Measurements from ENCODE around the gene ZNF407. TPM values are rescaled to one million over a fixed set of nuclear protein-coding genes. Genes with fewer than 3 reads are reported as not detected.

ZNF407 gene
- total RNA-seq, 2 experiments from 2014 or later, result 11.4 TPM

DNA sequence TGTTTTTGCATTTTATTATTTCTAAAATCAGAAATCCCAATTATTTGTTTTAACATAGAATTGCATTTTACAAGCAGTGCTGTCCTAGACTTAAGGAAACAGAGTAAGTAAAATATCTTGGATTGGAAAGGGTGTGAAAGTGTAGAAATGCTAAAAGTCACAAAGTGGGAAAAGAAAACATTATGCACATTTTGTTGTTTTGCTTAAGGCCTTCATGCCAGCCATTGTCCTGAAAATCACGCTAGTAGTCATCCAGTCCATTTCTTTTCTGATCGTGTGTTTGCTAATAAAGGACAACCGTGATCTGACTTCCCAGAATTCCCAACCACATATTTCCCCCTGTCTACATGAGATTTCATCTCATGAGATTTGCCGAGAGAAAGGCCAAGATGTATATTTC, 412.2 kb downstream of the ZNF407 start:
- CTCF ChIA-PET, result interaction anchor here (0.9 to 1.2 kb wide), 3 partner anchors 13 to 20 kb away, joined by 3 to 6 read pairs (median 3); no protein-coding TSS in a partner anchor
- POLR2A ChIA-PET, result no interaction called here
- no peaks in the 10 kb centered on the region for H3K27me3 Mint-ChIP-seq
- no peaks in the 10 kb centered on the region for H3K9me3 Mint-ChIP-seq (ENCODE audit: low read depth)
- ATAC-seq, result no peak
- H3K4me1 Mint-ChIP-seq, result peaks cover 3% of the 10 kb centered on the region
- H3K4me3 Mint-ChIP-seq, result no peak overlapping the region
- intact Hi-C loops (cut with DNase I, micrococcal nuclease), result no loop called here
- H3K36me3 Mint-ChIP-seq (ENCODE audit: low read depth), result peaks cover 3% of the 10 kb centered on the region
- DNase-seq, result no peak
- H3K27ac Mint-ChIP-seq, result no peak overlapping the region

GRCh38 chr18:75010278-75010677, 412.6 kb downstream of the ZNF407 start:
- H3K4me1 Mint-ChIP-seq, result peaks cover 3% of the 10 kb centered on the region
- intact Hi-C loops (cut with DNase I, micrococcal nuclease), result no loop called here
- H3K27me3 Mint-ChIP-seq, result no peaks in the 10 kb centered on the region
- ATAC-seq, result no peak
- ChIA-PET POLR2A (no interaction called here), CTCF (interaction anchor here (1.1 kb wide), 1 partner anchor 20 kb away, joined by 3 read pairs; no protein-coding TSS in a partner anchor)
- no peak overlapping the region for H3K27ac Mint-ChIP-seq
- H3K9me3 Mint-ChIP-seq (ENCODE audit: low read depth), result no peaks in the 10 kb centered on the region
- no peak for DNase-seq
- H3K4me3 Mint-ChIP-seq, result no peak overlapping the region
- peaks cover 3% of the 10 kb centered on the region for H3K36me3 Mint-ChIP-seq (ENCODE audit: low read depth)

GRCh38 chr18:75010689-75011088, 413.0 kb downstream of the ZNF407 start:
- DNase-seq (no peak), ATAC-seq (no peak)
- POLR2A ChIA-PET, result no interaction called here
- peaks cover 3% of the 10 kb centered on the region for H3K36me3 Mint-ChIP-seq (ENCODE audit: low read depth)
- no peaks in the 10 kb centered on the region for H3K9me3 Mint-ChIP-seq (ENCODE audit: low read depth)
- CTCF ChIA-PET, result interaction anchor here (1.1 kb wide), 1 partner anchor 19 kb away, joined by 3 read pairs; no protein-coding TSS in a partner anchor
- no peak overlapping the region for H3K4me3 Mint-ChIP-seq
- peaks cover 3% of the 10 kb centered on the region for H3K4me1 Mint-ChIP-seq
- intact Hi-C loops (cut with DNase I, micrococcal nuclease), result no loop called here
- no peak overlapping the region for H3K27ac Mint-ChIP-seq
- H3K27me3 Mint-ChIP-seq, result no peaks in the 10 kb centered on the region

- Mint-ChIP-seq H3K9me3 (ENCODE audit: low read depth) (no peaks in the 10 kb centered on the region), H3K27me3 (no peaks in the 10 kb centered on the region), H3K36me3 (ENCODE audit: low read depth) (no peaks in the 10 kb centered on the region), H3K4me1 (peaks cover 7% of the 10 kb centered on the region), H3K27ac (no peak overlapping the region), H3K4me3 (no peak overlapping the region)
- ChIA-PET CTCF (interaction anchor here (0.6 to 1.0 kb wide), 2 partner anchors 9 to 463 kb away, joined by 3 read pairs; no protein-coding TSS in a partner anchor), POLR2A (no interaction called here)
- no peak for DNase-seq
- ATAC-seq, result no peak
- intact Hi-C loops (cut with DNase I, micrococcal nuclease), result no loop called here
Measured at GRCh38 chr18:75016025-75016717, 418.5 kb downstream of the ZNF407 start.

DNA sequence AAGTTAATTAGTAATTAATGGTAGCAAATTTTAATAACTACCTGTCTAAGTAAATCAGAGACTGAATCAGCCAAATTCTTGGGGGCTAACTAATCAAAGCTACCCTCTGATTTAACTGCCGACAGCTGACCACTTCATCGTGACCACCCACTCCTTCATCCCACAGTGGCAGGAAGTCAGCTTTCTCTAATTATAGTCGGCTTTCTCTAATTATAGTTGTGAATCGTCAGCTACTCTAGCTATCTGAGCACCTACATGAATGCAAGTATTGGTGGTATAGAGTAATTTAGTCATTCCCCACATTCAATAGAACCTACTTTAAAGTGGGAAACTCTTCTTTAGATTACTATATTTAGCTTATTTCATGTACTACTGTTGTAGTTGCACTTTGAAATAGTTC, 425.8 kb downstream of the ZNF407 start:
- no peaks in the 10 kb centered on the region for H3K36me3 Mint-ChIP-seq (ENCODE audit: low read depth)
- H3K4me3 Mint-ChIP-seq, result no peak overlapping the region
- ChIA-PET POLR2A (no interaction called here), CTCF (interaction anchor here (0.8 kb wide), 1 partner anchor 121 kb away, joined by 3 read pairs; no protein-coding TSS in a partner anchor)
- H3K9me3 Mint-ChIP-seq (ENCODE audit: low read depth), result no peaks in the 10 kb centered on the region
- H3K27ac Mint-ChIP-seq, result no peak overlapping the region
- no peak for DNase-seq
- no peaks in the 10 kb centered on the region for H3K27me3 Mint-ChIP-seq
- peaks cover 15% of the 10 kb centered on the region for H3K4me1 Mint-ChIP-seq
- intact Hi-C loops (cut with DNase I, micrococcal nuclease), result no loop called here
- ATAC-seq, result no peak

DNA sequence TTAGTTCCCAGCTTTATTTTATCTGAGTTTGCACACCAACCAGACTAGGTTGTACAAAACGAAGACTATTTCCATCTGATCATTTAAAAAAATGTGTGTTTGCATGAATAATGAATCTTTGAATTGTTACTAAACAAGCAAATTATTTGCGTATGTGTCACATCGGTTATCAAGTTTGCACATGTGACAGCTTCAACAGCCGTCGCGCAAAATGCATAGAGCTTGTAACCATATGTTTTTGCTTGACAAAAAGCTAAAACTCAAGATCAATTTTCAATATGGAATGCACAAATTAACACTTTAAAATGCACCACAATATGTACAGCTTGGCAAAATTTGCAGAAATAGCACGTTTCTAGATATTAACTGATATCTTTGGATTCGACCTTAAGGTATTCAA, 427.2 kb downstream of the ZNF407 start:
- Mint-ChIP-seq H3K4me3 (no peak overlapping the region), H3K9me3 (ENCODE audit: low read depth) (peaks cover 10% of the 10 kb centered on the region), H3K36me3 (ENCODE audit: low read depth) (peaks cover 6% of the 10 kb centered on the region), H3K27ac (no peak overlapping the region), H3K27me3 (no peaks in the 10 kb centered on the region), H3K4me1 (peaks cover 20% of the 10 kb centered on the region)
- POLR2A ChIA-PET, result no interaction called here
- DNase-seq (no peak), ATAC-seq (no peak)
- CTCF ChIA-PET, result interaction anchor here (0.9 to 1.6 kb wide), 2 partner anchors 10 to 11 kb away, joined by 3 read pairs; no protein-coding TSS in a partner anchor
- intact Hi-C loops (cut with DNase I, micrococcal nuclease), result no loop called here

GRCh38 chr18:75025573-75025972, 427.9 kb downstream of the ZNF407 start:
- H3K9me3 Mint-ChIP-seq (ENCODE audit: low read depth), result peaks cover 10% of the 10 kb centered on the region
- CTCF ChIA-PET, result interaction anchor here (0.9 to 1.6 kb wide), 2 partner anchors 10 kb away, joined by 3 read pairs; no protein-coding TSS in a partner anchor
- no peaks in the 10 kb centered on the region for H3K27me3 Mint-ChIP-seq
- H3K27ac Mint-ChIP-seq, result no peak overlapping the region
- ATAC-seq (peak; percentile 61), DNase-seq (no peak)
- intact Hi-C loops (cut with DNase I, micrococcal nuclease), result no loop called here
- no peak overlapping the region for H3K4me3 Mint-ChIP-seq
- peaks cover 6% of the 10 kb centered on the region for H3K36me3 Mint-ChIP-seq (ENCODE audit: low read depth)
- peaks cover 21% of the 10 kb centered on the region for H3K4me1 Mint-ChIP-seq
- POLR2A ChIA-PET, result no interaction called here

DNA sequence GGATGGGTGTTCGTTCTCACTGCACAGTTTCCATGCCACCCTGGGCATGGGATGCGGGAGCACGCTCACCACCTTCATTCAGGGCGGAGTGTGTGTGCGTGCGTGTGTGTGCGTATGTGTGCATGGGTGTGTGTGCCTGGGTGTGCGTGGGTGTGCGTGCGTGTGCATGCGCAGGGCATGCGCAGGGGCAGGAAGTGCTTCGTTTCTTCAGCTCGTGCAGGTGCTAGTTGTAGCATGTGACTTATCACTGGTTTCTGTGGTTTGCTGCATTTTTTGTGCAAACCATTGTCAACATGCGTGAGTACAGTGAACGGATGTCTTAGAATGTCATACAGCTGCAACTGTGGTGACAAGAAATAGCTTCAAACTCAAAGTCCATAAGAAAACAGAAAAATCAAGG, 431.8 kb downstream of the ZNF407 start:
- POLR2A ChIA-PET, result no interaction called here
- ATAC-seq, result peak; percentile 36
- peak; percentile 44 for DNase-seq
- Mint-ChIP-seq H3K27me3 (no peaks in the 10 kb centered on the region), H3K36me3 (ENCODE audit: low read depth) (peaks cover 6% of the 10 kb centered on the region), H3K4me3 (no peak overlapping the region), H3K9me3 (ENCODE audit: low read depth) (peaks cover 10% of the 10 kb centered on the region), H3K27ac (peak overlapping the region; percentile 59), H3K4me1 (peaks cover 17% of the 10 kb centered on the region)
- CTCF ChIA-PET, result interaction anchor here (0.6 to 1.4 kb wide), 3 partner anchors 11 to 27 kb away, joined by 3 read pairs; no protein-coding TSS in a partner anchor
- intact Hi-C loops (cut with DNase I, micrococcal nuclease), result no loop called here

DNA sequence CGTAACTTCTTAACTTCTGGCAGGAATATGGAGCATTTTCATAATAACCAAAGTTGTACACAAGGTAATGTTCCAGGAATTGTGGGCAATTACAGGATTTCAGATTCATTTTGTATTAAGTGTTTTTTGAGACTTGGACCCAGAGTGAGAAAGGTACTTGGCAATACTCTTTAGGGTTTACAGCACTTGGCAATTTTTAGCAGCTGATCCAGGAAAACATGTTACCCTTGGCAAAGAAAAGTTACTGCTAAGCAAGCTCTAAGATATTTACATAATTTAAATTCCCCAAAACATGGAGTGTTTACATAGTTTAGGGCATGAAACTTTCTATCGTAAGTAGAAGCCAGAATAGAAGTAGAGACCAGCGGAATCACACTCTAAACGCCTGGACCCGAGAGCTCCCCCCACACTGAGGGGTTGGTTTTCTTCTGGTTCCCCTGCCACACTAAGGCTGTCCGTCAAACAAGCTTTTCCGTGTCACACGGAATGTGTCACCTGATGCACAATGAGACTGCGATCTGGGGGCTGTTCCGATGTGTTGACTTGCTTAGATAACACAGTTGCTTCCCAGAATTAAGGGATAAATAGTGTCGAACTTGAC, 434.1 kb downstream of the ZNF407 start:
- DNase-seq, result no peak
- ATAC-seq, result no peak
- no peaks in the 10 kb centered on the region for H3K27me3 Mint-ChIP-seq
- peaks cover 6% of the 10 kb centered on the region for H3K36me3 Mint-ChIP-seq (ENCODE audit: low read depth)
- no peak overlapping the region for H3K4me3 Mint-ChIP-seq
- no peak overlapping the region for H3K27ac Mint-ChIP-seq
- peaks cover 10% of the 10 kb centered on the region for H3K9me3 Mint-ChIP-seq (ENCODE audit: low read depth)
- peaks cover 17% of the 10 kb centered on the region for H3K4me1 Mint-ChIP-seq
- POLR2A ChIA-PET, result no interaction called here
- CTCF ChIA-PET, result no interaction called here
- intact Hi-C loops (cut with DNase I, micrococcal nuclease), result no loop called here

GRCh38 chr18:75033516-75033915, 435.8 kb downstream of the ZNF407 start:
- POLR2A ChIA-PET, result no interaction called here
- Mint-ChIP-seq H3K27ac (no peak overlapping the region), H3K4me3 (no peak overlapping the region), H3K36me3 (ENCODE audit: low read depth) (peaks cover 6% of the 10 kb centered on the region), H3K9me3 (ENCODE audit: low read depth) (peaks cover 10% of the 10 kb centered on the region), H3K27me3 (no peaks in the 10 kb centered on the region), H3K4me1 (peaks cover 17% of the 10 kb centered on the region)
- no peak for DNase-seq
- intact Hi-C loops (cut with DNase I, micrococcal nuclease), result no loop called here
- no peak for ATAC-seq
- CTCF ChIA-PET, result no interaction called here

- ATAC-seq, result no peak
- Mint-ChIP-seq H3K9me3 (ENCODE audit: low read depth) (no peaks in the 10 kb centered on the region), H3K4me1 (peaks cover 7% of the 10 kb centered on the region)
Measured at GRCh38 chr18:75034937-75035336, 437.3 kb downstream of the ZNF407 start.

GRCh38 chr18:75035928-75036327, 438.3 kb downstream of the ZNF407 start:
- ChIA-PET CTCF (interaction anchor here (1.2 kb wide), 1 partner anchor 11 kb away, joined by 3 read pairs; no protein-coding TSS in a partner anchor), POLR2A (interaction anchor here (0.6 kb wide), 2 partner anchors 175 to 229 kb away, joined by 3 to 16 read pairs; partner anchors contain the start of gene TSHZ1)
- peaks cover 7% of the 10 kb centered on the region for H3K4me1 Mint-ChIP-seq
- no peaks in the 10 kb centered on the region for H3K27me3 Mint-ChIP-seq
- ATAC-seq (peak; percentile 74), DNase-seq (no peak)
- H3K36me3 Mint-ChIP-seq (ENCODE audit: low read depth), result no peaks in the 10 kb centered on the region
- intact Hi-C loops (cut with DNase I, micrococcal nuclease), result no loop called here
- no peak overlapping the region for H3K4me3 Mint-ChIP-seq
- peak overlapping the region; percentile 30 for H3K27ac Mint-ChIP-seq
- H3K9me3 Mint-ChIP-seq (ENCODE audit: low read depth), result no peaks in the 10 kb centered on the region

More at GRCh38 chr18:75034937-75035336, 437.3 kb downstream of the ZNF407 start:
- ChIA-PET POLR2A (no interaction called here), CTCF (interaction anchor here (1.2 kb wide), 2 partner anchors 10 to 93 kb away, joined by 3 read pairs; no protein-coding TSS in a partner anchor)
- Mint-ChIP-seq H3K4me3 (no peak overlapping the region), H3K36me3 (ENCODE audit: low read depth) (no peaks in the 10 kb centered on the region), H3K27ac (no peak overlapping the region), H3K27me3 (no peaks in the 10 kb centered on the region)
- intact Hi-C loops (cut with DNase I, micrococcal nuclease), result no loop called here
- DNase-seq, result no peak
